Ramos (cell line): ENCODE measurements around the gene SYNPO.

ENCODE experiments used
- in situ Hi-C: fragments of 300-500 bp; cut with MboI; formaldehyde crosslinking; loops from one replicate; pipeline ENCODE4 v1.14.3; 2022; ENCODE audit warnings: low sequenced_read_pairs; ENCODE audit not compliant: unreplicated experiment

Gene SYNPO

GRCh38 chr5:150651924-150652671 is 11.6 kb downstream of the SYNPO start:
- in situ Hi-C loops, result loop anchor here (5.0 to 10.0 kb wide), 2 partner anchors 90 to 187 kb away; no protein-coding TSS in a partner anchor

GRCh38 chr5:150653145-150653761 is 12.8 kb downstream of the SYNPO start:
- in situ Hi-C loops, result loop anchor here (5.0 to 10.0 kb wide), 2 partner anchors 91 to 188 kb away; no protein-coding TSS in a partner anchor

- in situ Hi-C loops, result loop anchor here (5.0 to 10.0 kb wide), 2 partner anchors 92 to 189 kb away; no protein-coding TSS in a partner anchor
These were observed 13.5 kb downstream of the SYNPO start for GRCh38 chr5:150653762-150654556.

- in situ Hi-C loops, result loop anchor here (10.0 kb wide), 1 partner anchor 190 kb away; no protein-coding TSS in a partner anchor
These were observed 14.8 kb downstream of the SYNPO start for GRCh38 chr5:150655221-150655620.

- in situ Hi-C loops, result loop anchor here (10.0 kb wide), 1 partner anchor 192 kb away; no protein-coding TSS in a partner anchor
These were observed 16.0 kb downstream of the SYNPO start for GRCh38 chr5:150656191-150657132.

- in situ Hi-C loops, result loop anchor here (10.0 kb wide), 1 partner anchor 193 kb away; no protein-coding TSS in a partner anchor
These were observed 17.7 kb downstream of the SYNPO start for GRCh38 chr5:150658121-150658520.

- in situ Hi-C loops, result loop anchor here (10.0 kb wide), 1 partner anchor 194 kb away; no protein-coding TSS in a partner anchor
These were observed 18.3 kb downstream of the SYNPO start for GRCh38 chr5:150658699-150659265.

- in situ Hi-C loops, result loop anchor here (10.0 kb wide), 1 partner anchor 195 kb away; no protein-coding TSS in a partner anchor
These were observed 19.1 kb downstream of the SYNPO start for GRCh38 chr5:150659360-150660107.

GRCh38 chr5:150660108-150660831 is 19.8 kb downstream of the SYNPO start:
- in situ Hi-C loops, result no loop called here

- in situ Hi-C loops, result no loop called here
These were observed 20.6 kb downstream of the SYNPO start, which contains the start of gene MYOZ3 for GRCh38 chr5:150661086-150661485. Gene MYOZ3 (plus strand): TSS chr5:150661251. CDS start chr5:150662942, 1,691 bp downstream.

- in situ Hi-C loops, result no loop called here
These were observed 21.5 kb downstream of the SYNPO start for GRCh38 chr5:150661821-150662596.

GRCh38 chr5:150662731-150663516 is 22.5 kb downstream of the SYNPO start:
- in situ Hi-C loops, result no loop called here

GRCh38 chr5:150663936-150664335 is 23.5 kb downstream of the SYNPO start:
- in situ Hi-C loops, result no loop called here

- in situ Hi-C loops, result no loop called here
These were observed 24.6 kb downstream of the SYNPO start for GRCh38 chr5:150665044-150665443.

- in situ Hi-C loops, result no loop called here
These were observed 30.0 kb downstream of the SYNPO start for GRCh38 chr5:150670275-150670947.

GRCh38 chr5:150670948-150671310 is 30.5 kb downstream of the SYNPO start:
- in situ Hi-C loops, result no loop called here
